B cell (primary cell): Measurements from ENCODE around the gene NFIC.
"Not testable (repeated sequence)": the region's sequence is repeated elsewhere in the genome, so short reads cannot be mapped to it uniquely, and the experiment has no call there.

ENCODE experiments used
- EZH2 ChIP-seq: IDR thresholded peaks from 2 replicates; pipeline ENCODE4 v1.6.1; 2012; ENCODE audit warnings: borderline replicate concordance, low read depth, mild to moderate bottlenecking, moderate library complexity, low read length; ENCODE audit not compliant: insufficient read depth, poor library complexity, severe bottlenecking
- TF ChIP-seq, protein P1 (sequence below): fragments of 200-600 bp; IDR thresholded peaks from one replicate; pipeline ENCODE4 v1.8.0; 2022; ENCODE audit warnings: antibody characterized with exemption, mild to moderate bottlenecking

DNA sequence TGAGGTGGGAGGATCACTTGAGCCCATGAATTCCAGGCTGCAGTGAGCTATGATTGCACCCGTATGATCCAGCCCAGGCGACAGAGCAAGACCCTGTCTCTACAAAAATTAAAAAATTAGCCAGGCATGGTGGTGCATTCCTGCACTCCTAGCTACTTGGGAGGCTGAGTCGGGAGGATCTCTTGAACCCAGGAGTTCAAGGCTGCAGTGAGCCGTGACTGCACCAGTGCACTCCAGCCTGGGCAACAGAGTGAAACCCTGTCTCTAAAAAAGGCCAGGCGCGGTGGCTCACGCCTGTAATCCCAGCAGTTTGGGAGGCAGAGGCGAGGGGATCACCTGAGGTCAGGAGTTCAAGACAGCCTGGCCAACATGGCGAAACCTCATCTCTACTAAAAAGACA, 23.4 kb upstream of the NFIC start:
- TF ChIP-seq, protein P1, sequence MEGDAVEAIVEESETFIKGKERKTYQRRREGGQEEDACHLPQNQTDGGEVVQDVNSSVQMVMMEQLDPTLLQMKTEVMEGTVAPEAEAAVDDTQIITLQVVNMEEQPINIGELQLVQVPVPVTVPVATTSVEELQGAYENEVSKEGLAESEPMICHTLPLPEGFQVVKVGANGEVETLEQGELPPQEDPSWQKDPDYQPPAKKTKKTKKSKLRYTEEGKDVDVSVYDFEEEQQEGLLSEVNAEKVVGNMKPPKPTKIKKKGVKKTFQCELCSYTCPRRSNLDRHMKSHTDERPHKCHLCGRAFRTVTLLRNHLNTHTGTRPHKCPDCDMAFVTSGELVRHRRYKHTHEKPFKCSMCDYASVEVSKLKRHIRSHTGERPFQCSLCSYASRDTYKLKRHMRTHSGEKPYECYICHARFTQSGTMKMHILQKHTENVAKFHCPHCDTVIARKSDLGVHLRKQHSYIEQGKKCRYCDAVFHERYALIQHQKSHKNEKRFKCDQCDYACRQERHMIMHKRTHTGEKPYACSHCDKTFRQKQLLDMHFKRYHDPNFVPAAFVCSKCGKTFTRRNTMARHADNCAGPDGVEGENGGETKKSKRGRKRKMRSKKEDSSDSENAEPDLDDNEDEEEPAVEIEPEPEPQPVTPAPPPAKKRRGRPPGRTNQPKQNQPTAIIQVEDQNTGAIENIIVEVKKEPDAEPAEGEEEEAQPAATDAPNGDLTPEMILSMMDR, result not testable (repeated sequence)
- not testable (repeated sequence) for TF ChIP-seq EZH2
